ENCODE measurements around the gene HACD3.

DNA sequence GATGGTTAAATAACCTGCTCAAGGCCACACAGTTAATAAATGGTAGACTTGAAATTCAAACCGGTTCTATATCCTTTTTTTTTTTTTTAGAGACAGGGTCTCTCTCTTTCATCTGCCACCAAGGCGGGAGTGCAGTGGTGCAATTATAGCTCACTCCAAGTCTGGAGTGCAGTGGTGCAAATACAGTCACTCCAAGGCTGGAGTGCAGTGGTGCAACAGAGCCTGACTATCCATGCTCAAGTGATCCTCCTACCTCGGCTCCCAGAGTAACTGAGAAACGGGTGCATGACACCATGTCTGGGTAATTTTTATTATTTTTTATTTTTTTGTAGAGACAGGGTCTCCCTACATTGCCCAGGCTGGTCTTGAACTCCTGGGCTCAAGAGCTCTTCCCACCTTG lies 36.2 kb upstream of the HACD3 start:
- TF ChIP-seq ZBTB11 (CRISPR knock-in tag; IDR thresholded peaks at IDR 0.05) (no peak), IRF9 (tag; IDR thresholded peaks at IDR 0.05) (no peak), MLX (CRISPR knock-in tag; conservative IDR thresholded peaks at IDR 0.05) (no peak), TBL1XR1 (IDR thresholded peaks at IDR 0.05; ENCODE audit: low read length in 2 of 2) (no peak), THRAP3 (IDR thresholded peaks at IDR 0.05; ENCODE audit: borderline replicate concordance) (no peak), ZNF263 (CRISPR knock-in tag; IDR thresholded peaks at IDR 0.05; ENCODE audit: borderline replicate concordance) (no peak), POLR2AphosphoS5 (IDR thresholded peaks at IDR 0.05; ENCODE audit: control insufficient read depth, insufficient read depth, low read depth, low read length) (no peak), CTCF (IDR thresholded peaks at IDR 0.05 in 2 of 3, conservative IDR thresholded peaks at IDR 0.05 in 1 of 3; ENCODE audit: insufficient read depth in 2 of 3, low read depth in 1 of 3, low read length in 3 of 3) (no peak), ZNF785 (CRISPR knock-in tag; IDR thresholded peaks at IDR 0.05) (no peak)
- TF ChIP-seq, protein P1, sequence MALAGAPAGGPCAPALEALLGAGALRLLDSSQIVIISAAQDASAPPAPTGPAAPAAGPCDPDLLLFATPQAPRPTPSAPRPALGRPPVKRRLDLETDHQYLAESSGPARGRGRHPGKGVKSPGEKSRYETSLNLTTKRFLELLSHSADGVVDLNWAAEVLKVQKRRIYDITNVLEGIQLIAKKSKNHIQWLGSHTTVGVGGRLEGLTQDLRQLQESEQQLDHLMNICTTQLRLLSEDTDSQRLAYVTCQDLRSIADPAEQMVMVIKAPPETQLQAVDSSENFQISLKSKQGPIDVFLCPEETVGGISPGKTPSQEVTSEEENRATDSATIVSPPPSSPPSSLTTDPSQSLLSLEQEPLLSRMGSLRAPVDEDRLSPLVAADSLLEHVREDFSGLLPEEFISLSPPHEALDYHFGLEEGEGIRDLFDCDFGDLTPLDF (CRISPR knock-in tag; IDR thresholded peaks at IDR 0.05) = no peak
- TF ChIP-seq, protein P2, sequence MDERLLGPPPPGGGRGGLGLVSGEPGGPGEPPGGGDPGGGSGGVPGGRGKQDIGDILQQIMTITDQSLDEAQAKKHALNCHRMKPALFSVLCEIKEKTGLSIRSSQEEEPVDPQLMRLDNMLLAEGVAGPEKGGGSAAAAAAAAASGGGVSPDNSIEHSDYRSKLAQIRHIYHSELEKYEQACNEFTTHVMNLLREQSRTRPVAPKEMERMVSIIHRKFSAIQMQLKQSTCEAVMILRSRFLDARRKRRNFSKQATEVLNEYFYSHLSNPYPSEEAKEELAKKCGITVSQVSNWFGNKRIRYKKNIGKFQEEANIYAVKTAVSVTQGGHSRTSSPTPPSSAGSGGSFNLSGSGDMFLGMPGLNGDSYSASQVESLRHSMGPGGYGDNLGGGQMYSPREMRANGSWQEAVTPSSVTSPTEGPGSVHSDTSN (CRISPR knock-in tag; IDR thresholded peaks at IDR 0.05; ENCODE audit: low read depth) = no peak
- TF ChIP-seq, protein P2 (tag; conservative IDR thresholded peaks at IDR 0.05; ENCODE audit: low read depth) = no peak

Data from K562 (cell line).